Measurements from ENCODE around the gene RPA1. TPM values are rescaled to one million over a fixed set of nuclear protein-coding genes. Genes with fewer than 3 reads are reported as not detected.

Gene RPA1
- total RNA-seq, 1 experiment from 2014 or later, result 211 TPM

DNA sequence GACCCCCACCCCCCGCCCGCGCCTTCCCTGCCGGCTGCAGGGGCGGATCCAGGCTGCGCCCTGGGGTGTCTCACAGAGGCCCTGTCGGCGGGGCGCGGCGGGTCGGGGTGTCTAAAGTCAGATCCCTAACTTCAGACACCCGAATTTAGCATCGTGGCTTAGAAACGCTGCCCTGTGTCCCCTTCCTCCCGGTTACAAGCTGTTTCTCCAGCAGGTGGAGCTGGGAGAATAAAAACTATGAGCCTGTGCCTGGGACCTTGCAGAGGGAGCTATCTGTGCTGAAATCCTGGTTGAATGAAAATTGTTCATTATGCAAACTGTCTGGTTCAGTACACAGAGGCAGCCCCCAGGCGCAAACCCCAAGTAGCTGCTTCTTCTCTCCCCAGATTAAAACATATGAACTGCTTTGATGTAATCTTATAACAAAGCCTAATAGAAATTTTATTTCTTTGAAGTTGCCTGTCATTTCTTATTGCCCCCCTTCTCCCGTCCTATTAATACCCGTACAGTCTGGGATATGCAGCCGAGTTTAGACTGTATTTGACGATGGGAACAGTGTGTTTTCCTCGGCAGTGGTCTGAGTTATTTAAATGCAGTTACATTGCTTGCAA lies 79.0 kb downstream of the RPA1 start:
- Histone ChIP-seq H3K36me3 (ENCODE audit: insufficient read depth, low read length, poor library complexity, severe bottlenecking) (no peaks in the 10 kb centered on the region), H3K27ac (ENCODE audit: low read depth, low read length, poor library complexity, severe bottlenecking) (no peak overlapping the region), H3K4me1 (ENCODE audit: insufficient read depth, low read length, poor library complexity, severe bottlenecking) (peaks cover 13% of the 10 kb centered on the region), H3K4me3 (ENCODE audit: low read depth, low read length, poor library complexity, severe bottlenecking) (peak overlapping the region; percentile 44), H3K9me3 (ENCODE audit: low read depth, low read length, poor library complexity, severe bottlenecking) (no peaks in the 10 kb centered on the region), H3K27me3 (replicated peaks; ENCODE audit: insufficient read depth, low read depth, low read length, poor library complexity) (no peaks in the 10 kb centered on the region)
- TF ChIP-seq, protein P1, sequence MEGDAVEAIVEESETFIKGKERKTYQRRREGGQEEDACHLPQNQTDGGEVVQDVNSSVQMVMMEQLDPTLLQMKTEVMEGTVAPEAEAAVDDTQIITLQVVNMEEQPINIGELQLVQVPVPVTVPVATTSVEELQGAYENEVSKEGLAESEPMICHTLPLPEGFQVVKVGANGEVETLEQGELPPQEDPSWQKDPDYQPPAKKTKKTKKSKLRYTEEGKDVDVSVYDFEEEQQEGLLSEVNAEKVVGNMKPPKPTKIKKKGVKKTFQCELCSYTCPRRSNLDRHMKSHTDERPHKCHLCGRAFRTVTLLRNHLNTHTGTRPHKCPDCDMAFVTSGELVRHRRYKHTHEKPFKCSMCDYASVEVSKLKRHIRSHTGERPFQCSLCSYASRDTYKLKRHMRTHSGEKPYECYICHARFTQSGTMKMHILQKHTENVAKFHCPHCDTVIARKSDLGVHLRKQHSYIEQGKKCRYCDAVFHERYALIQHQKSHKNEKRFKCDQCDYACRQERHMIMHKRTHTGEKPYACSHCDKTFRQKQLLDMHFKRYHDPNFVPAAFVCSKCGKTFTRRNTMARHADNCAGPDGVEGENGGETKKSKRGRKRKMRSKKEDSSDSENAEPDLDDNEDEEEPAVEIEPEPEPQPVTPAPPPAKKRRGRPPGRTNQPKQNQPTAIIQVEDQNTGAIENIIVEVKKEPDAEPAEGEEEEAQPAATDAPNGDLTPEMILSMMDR (conservative IDR thresholded peaks at IDR 0.05; ENCODE audit: low read depth, low read length), result peak; percentile 82
- TF ChIP-seq EZH2 (IDR thresholded peaks at IDR 0.05; ENCODE audit: borderline replicate concordance, low read depth, low read length, poor library complexity, severe bottlenecking), result no peak
- CTCF ChIA-PET, result interaction anchor here (0.6 to 1.4 kb wide), 12 partner anchors 12 to 548 kb away, joined by 3 to 20 read pairs (median 4); partner anchors contain the start of genes OVCA2 and RTN4RL1
- intact Hi-C loops (cut with micrococcal nuclease; ENCODE audit: unreplicated experiment), result loop anchor here (1.0 to 5.0 kb wide), 3 partner anchors 116 to 336 kb away; partner anchors contain the start of genes OVCA2 and RTN4RL1
- DNase-seq (ENCODE audit: low spot score), result peak; percentile 90
- no TSS peak for BruUV-seq (replicated peaks)
- POLR2A ChIA-PET (ENCODE audit: low non-redundant PET), result interaction anchor here (0.6 kb wide), 1 partner anchor 243 kb away, joined by 3 read pairs; no protein-coding TSS in a partner anchor

DNA sequence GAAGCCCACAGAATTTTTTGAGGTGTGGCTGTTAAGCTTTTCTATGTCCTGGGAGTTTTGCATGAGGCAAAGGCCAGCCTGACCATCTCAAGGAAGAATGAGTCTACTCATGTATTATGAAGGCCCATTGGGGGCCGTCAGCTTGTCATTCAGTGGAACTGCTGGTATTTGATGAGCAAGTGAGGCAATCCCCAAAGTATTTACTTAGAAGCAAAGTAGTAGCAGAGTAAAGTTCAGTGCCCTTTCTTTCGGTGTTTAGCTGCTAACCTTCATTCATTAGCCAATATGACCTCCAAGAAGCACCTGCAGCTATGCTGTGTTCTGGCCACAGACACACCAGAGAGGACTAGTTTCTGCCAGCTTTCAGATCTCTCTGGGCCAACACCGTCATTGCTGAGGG lies 80.2 kb downstream of the RPA1 start:
- peaks cover 13% of the 10 kb centered on the region for H3K4me1 ChIP-seq (ENCODE audit: insufficient read depth, low read length, poor library complexity, severe bottlenecking)
- BruUV-seq (replicated peaks), result no TSS peak

DNA sequence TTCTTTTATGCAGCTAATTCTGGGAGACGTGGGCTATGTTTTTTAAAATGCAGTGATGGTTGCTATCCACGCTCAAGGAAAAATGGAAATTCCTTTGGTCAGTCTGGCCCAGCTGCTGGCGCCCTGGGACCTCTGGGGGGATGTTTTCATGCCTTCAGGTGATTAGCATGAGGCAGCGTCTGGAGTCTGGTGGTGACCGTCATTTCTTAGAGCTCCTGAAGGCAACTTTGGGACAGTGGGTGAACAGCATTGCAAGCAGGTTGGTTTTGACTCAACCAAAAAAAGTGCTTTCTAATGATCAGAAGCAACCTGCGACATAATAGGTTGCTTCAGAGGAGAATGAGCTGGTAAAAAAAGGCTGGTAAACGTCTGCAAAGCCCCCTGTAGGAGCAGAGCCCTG lies 82.3 kb downstream of the RPA1 start:
- POLR2A ChIA-PET (ENCODE audit: low non-redundant PET), result no interaction called here
- DNase-seq (ENCODE audit: low spot score), result no peak
- H3K27ac ChIP-seq (ENCODE audit: low read depth, low read length, poor library complexity, severe bottlenecking), result no peak overlapping the region
- no peaks in the 10 kb centered on the region for H3K36me3 ChIP-seq (ENCODE audit: insufficient read depth, low read length, poor library complexity, severe bottlenecking)
- no TSS peak for BruUV-seq (replicated peaks)
- H3K4me1 ChIP-seq (ENCODE audit: insufficient read depth, low read length, poor library complexity, severe bottlenecking), result peaks cover 13% of the 10 kb centered on the region
- no peak for TF ChIP-seq EZH2 (IDR thresholded peaks at IDR 0.05; ENCODE audit: borderline replicate concordance, low read depth, low read length, poor library complexity, severe bottlenecking)
- TF ChIP-seq, protein P1 (conservative IDR thresholded peaks at IDR 0.05; ENCODE audit: low read depth, low read length), result no peak
- no peaks in the 10 kb centered on the region for H3K27me3 ChIP-seq (replicated peaks; ENCODE audit: insufficient read depth, low read depth, low read length, poor library complexity)
- H3K9me3 ChIP-seq (ENCODE audit: low read depth, low read length, poor library complexity, severe bottlenecking), result no peaks in the 10 kb centered on the region
- intact Hi-C loops (cut with micrococcal nuclease; ENCODE audit: unreplicated experiment), result no loop called here
- CTCF ChIA-PET, result no interaction called here
- no peak overlapping the region for H3K4me3 ChIP-seq (ENCODE audit: low read depth, low read length, poor library complexity, severe bottlenecking)

More for the DNA sequence above, 80.2 kb downstream of the RPA1 start:
- Histone ChIP-seq H3K27ac (ENCODE audit: low read depth, low read length, poor library complexity, severe bottlenecking) (no peak overlapping the region), H3K4me3 (ENCODE audit: low read depth, low read length, poor library complexity, severe bottlenecking) (no peak overlapping the region), H3K36me3 (ENCODE audit: insufficient read depth, low read length, poor library complexity, severe bottlenecking) (no peaks in the 10 kb centered on the region), H3K9me3 (ENCODE audit: low read depth, low read length, poor library complexity, severe bottlenecking) (no peaks in the 10 kb centered on the region), H3K27me3 (replicated peaks; ENCODE audit: insufficient read depth, low read depth, low read length, poor library complexity) (no peaks in the 10 kb centered on the region)
- ChIA-PET CTCF (interaction anchor here (0.5 kb wide), 1 partner anchor 122 kb away, joined by 3 read pairs; no protein-coding TSS in a partner anchor), POLR2A (ENCODE audit: low non-redundant PET) (no interaction called here)
- intact Hi-C loops (cut with micrococcal nuclease; ENCODE audit: unreplicated experiment), result loop anchor here (2.0 to 5.0 kb wide), 2 partner anchors 132 to 335 kb away; partner anchors contain the start of gene OVCA2
- no peak for TF ChIP-seq EZH2 (IDR thresholded peaks at IDR 0.05; ENCODE audit: borderline replicate concordance, low read depth, low read length, poor library complexity, severe bottlenecking)
- TF ChIP-seq, protein P1 (conservative IDR thresholded peaks at IDR 0.05; ENCODE audit: low read depth, low read length), result no peak
- no peak for DNase-seq (ENCODE audit: low spot score)
